ENCODE results near the gene PTPRD. TPM values are rescaled to one million over a fixed set of nuclear protein-coding genes. Genes with fewer than 3 reads are reported as not detected.

PTPRD gene
- total RNA-seq: 1 to 10 TPM in 3 of 4 donors, under 1 TPM in 1; 0.72 to 8.0 (median 3.0) TPM

DNA sequence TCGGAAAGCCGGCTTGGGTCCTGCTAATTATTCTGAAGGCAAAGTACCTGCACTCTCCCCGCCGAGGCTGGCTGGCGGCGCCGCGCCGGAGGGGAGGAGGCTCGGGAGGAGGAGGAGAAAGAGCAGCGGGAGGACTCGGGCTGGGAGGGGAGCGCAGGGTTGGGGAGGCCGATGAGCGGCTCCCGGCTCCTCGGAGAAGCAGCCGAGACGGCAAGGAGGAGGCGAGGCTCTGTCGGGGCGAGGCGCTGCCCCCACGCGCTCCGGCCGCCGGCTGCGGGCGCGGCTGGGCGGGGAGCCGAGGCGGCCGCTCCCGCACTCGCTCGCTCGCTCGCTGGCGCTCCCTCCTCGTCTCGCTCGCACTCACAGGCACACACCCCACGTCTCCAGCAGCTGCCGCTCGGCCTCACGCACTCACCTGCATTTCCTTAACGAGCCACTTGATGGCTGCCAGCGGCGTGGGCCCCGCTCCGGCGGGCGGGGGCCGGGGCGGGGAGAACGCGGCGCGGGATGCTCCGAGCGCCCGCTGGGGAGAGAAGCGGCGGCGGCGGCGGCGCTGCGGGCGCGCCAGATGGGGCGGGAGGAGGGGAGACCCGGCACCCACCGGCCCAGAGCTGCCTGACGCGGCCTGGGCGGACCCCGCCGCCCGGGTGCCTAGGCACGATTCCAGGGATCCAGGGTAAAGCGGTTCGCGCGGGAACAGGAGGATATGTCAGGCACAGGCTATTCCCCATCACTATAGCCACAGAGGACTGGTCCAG is at the start of gene PTPRD:
Gene PTPRD (minus strand): TSS at position 362 of the 758 bp plus-strand sequence.
- intact Hi-C loops (cut with DNase I; ENCODE audit: low total_unique reads): no loop called here
- no peak for TF ChIP-seq POLR2A (IDR thresholded peaks at IDR 0.05)
- TF ChIP-seq, protein P1, sequence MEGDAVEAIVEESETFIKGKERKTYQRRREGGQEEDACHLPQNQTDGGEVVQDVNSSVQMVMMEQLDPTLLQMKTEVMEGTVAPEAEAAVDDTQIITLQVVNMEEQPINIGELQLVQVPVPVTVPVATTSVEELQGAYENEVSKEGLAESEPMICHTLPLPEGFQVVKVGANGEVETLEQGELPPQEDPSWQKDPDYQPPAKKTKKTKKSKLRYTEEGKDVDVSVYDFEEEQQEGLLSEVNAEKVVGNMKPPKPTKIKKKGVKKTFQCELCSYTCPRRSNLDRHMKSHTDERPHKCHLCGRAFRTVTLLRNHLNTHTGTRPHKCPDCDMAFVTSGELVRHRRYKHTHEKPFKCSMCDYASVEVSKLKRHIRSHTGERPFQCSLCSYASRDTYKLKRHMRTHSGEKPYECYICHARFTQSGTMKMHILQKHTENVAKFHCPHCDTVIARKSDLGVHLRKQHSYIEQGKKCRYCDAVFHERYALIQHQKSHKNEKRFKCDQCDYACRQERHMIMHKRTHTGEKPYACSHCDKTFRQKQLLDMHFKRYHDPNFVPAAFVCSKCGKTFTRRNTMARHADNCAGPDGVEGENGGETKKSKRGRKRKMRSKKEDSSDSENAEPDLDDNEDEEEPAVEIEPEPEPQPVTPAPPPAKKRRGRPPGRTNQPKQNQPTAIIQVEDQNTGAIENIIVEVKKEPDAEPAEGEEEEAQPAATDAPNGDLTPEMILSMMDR (IDR thresholded peaks at IDR 0.05): no peak
- DNase-seq (ENCODE audit: low spot score in 2 of 2): peak in 1 of 2 donors; percentile 78
- 1% methylated on average over 48 to 67 of the region's 87 CpGs for WGBS, 2 donors
- peak within 1 kb of the TSS; percentile 20 for H3K4me3 ChIP-seq (ENCODE audit: low read depth, poor library complexity, severe bottlenecking)

DNA sequence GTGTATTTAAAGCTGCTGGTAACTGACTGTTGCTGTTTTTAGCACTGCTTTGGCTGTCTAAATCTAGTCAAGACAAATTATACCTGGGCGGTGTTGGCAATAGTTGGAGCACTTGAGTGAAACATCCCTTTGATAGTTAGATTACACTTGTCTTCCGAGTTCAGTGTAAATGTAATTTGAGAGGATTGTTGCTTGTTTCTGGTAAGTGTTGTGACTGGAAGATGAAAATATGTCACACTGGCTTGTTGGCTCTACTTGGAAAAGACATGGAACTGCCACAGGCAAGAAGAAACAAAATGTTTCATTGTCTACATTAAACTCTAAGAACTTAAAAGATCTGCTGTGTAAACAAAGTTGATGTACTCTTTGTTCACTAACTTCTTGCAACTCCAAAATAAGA is 49.2 kb upstream of the PTPRD start:
- H3K4me3 ChIP-seq (ENCODE audit: low read depth, poor library complexity, severe bottlenecking): no peak overlapping the region
- WGBS, 2 donors: 56 to 66% methylated on average over 2 of the region's 2 CpGs
- no peak for DNase-seq (ENCODE audit: low spot score in 2 of 2)
- TF ChIP-seq, protein P1 (IDR thresholded peaks at IDR 0.05): no peak
- no peak for TF ChIP-seq POLR2A (IDR thresholded peaks at IDR 0.05)
- intact Hi-C loops (cut with DNase I; ENCODE audit: low total_unique reads): loop anchor here (5.0 kb wide), 1 partner anchor 335 kb away; no protein-coding TSS in a partner anchor

DNA sequence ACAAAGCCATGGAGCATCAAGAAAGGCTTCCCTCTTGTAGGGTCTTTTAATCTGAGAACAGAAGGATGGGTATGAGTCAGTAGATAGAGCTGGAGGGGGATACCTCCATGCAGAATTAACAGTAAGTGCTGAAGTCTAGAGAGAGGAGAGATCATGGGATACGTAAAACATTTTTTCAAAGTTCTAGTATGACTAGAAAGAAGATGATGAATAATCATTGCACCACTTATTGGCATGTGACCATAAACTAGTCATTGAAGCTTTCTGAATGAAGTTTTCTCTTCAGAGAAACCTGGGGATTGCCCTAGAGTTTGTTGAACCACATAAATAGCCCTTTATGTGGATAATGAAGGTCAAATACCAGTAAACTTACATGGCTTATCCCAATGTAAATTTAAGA is 48.6 kb upstream of the PTPRD start:
- TF ChIP-seq POLR2A (IDR thresholded peaks at IDR 0.05): no peak
- TF ChIP-seq, protein P1 (IDR thresholded peaks at IDR 0.05): no peak
- no peak for DNase-seq (ENCODE audit: low spot score in 2 of 2)
- intact Hi-C loops (cut with DNase I; ENCODE audit: low total_unique reads): loop anchor here (5.0 kb wide), 1 partner anchor 336 kb away; no protein-coding TSS in a partner anchor
- 76 to 90% methylated on average over 1 of the region's 1 CpG for WGBS, 2 donors
- no peak overlapping the region for H3K4me3 ChIP-seq (ENCODE audit: low read depth, poor library complexity, severe bottlenecking)

DNA sequence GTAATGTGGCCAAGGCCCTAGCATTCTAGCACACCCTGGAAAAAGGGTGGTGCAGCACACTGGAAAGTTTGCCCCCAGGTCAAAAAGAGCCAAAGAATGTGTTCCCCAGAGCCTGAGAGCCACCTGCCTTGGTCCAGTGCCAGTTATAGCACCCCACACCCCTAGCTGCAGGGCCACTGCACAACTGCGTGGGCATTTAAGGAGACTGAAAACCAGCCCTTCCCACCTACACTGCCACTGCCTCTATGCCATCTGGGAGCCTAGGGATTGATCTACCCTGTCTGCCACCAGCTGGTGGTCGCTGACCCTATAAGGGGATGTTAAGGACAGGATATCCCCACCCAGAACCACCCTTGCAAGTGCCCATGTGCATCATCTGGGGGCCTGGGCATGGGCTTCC is 38.2 kb upstream of the PTPRD start:
- WGBS, 2 donors: 70 to 85% methylated on average over 2 of the region's 2 CpGs
- TF ChIP-seq, protein P1 (IDR thresholded peaks at IDR 0.05): no peak
- no peak for TF ChIP-seq POLR2A (IDR thresholded peaks at IDR 0.05)
- intact Hi-C loops (cut with DNase I; ENCODE audit: low total_unique reads): no loop called here
- no peak for DNase-seq (ENCODE audit: low spot score in 2 of 2)
- H3K4me3 ChIP-seq (ENCODE audit: low read depth, poor library complexity, severe bottlenecking): no peak overlapping the region

DNA sequence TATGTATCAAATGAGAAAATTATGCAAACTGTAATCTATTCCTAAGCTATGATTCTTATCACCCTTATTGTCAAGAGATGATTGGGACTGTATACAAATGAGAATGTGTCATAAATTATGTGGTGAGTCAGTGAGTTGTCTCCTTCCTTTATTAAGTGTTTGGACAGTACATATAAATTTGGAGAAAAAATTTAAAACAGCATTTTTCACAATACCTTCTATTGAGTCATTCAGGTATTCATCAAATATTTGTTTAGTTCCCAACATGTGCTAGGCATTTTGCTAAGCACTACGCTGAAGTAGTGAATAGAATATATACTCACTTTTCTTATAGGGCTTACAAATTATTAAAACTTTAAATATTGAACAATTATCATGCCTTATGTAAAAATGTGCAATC is 36.3 kb upstream of the PTPRD start:
- no peak overlapping the region for H3K4me3 ChIP-seq (ENCODE audit: low read depth, poor library complexity, severe bottlenecking)
- intact Hi-C loops (cut with DNase I; ENCODE audit: low total_unique reads): no loop called here
- TF ChIP-seq, protein P1 (IDR thresholded peaks at IDR 0.05): no peak
- no peak for TF ChIP-seq POLR2A (IDR thresholded peaks at IDR 0.05)
- no peak for DNase-seq (ENCODE audit: low spot score in 2 of 2)
- WGBS, 2 donors: 88 to 94% methylated on average over 1 of the region's 1 CpG
